NCI-H524 treated with DMSO at 0.1 percent for 48 hours (cell line): ENCODE results near the gene ATF1.
"Not testable (repeated sequence)": the region's sequence is repeated elsewhere in the genome, so short reads cannot be mapped to it uniquely, and the experiment has no call there.

ENCODE experiments used
- DNase-seq: peaks from one replicate; lab custom pipeline; 2025; lab: John Stamatoyannopoulos, UW

ATF1 gene

DNA sequence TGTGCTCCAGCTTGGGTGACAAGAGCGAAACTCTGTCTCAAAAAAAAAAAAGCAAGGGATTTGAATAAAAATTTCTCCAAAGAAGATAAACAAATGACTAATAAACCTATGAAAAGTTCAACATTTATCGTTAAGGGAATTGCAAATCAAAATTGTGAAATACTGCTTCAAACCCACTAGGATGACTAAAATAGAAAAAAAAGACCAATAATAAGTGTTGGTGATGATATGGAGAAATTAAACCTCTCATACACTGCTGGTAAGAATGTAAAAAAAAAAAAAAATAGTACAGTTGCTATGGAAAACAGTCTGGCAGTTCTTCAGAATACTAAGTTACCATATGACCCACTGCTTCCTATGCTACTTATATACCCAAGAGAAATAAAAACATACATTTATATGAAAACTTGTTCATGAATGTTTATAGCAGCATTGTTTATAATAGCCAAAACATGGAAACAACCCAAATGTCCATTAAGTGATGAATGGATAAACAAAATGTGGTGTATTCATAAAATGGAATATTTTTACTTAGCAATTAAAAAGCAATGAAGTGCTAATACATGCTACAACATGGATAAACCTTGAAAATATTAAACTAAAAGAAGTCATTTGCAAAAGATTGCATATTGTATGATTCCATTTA is 39.5 kb downstream of the ATF1 start:
- DNase-seq = no peak

DNA sequence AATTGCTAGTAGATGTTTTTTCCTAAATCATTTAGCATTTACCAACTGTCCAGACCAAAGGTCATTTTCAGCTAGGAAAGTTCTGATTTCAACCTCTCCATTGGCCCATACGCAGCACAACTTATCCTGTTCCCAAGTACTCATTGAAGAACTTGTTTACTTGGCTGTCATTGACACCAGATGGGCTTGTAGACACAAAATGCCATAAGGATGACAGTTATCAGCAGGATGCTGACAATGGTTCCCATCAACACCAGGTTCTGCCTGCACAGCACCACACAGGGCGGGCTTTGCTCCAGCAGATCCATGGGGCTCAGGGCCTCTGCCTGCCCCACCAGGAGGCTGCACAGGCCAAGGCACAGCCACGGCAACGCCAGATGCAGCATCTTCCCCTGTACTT is 42.3 kb downstream of the ATF1 start:
- DNase-seq = no peak

DNA sequence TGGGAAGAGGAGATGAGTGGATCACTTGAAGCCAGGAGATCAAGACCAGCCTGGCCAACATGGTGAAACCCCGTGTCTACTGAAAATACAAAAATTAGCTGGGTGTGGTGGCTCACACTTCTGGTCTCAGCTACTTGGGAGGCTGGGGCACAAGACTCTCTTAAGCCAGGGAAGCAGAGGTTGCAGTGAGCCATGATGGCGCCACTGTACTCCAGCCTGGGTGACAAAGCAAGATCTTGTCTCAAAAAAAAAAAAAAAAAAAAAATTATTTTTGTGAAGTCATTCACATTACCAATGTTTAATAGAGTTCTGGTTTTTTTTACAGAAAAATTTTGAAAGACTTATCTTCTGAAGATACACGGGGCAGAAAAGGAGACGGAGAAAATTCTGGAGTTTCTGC is 45.2 kb downstream of the ATF1 start:
- DNase-seq = not testable (repeated sequence)

DNA sequence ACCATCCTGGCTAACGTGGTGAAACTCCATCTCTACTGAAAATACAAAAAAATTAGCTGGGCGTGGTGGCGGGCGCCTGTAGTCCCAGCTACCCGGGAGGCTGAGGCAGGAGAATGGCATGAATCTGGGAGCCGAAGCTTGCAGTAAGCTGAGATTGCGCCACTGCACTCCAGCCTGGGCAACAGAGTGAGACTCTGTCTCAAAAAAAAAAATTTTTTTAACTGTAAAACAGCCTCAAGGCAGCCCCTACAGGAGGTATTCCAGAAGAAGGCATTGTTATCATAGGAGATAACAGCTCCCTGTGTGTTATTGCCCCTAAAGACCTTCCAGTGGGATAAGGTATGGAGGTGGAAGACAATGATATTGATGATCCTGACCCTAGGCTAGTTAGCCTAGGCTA is 51.0 kb downstream of the ATF1 start:
- DNase-seq = not testable (repeated sequence)

DNA sequence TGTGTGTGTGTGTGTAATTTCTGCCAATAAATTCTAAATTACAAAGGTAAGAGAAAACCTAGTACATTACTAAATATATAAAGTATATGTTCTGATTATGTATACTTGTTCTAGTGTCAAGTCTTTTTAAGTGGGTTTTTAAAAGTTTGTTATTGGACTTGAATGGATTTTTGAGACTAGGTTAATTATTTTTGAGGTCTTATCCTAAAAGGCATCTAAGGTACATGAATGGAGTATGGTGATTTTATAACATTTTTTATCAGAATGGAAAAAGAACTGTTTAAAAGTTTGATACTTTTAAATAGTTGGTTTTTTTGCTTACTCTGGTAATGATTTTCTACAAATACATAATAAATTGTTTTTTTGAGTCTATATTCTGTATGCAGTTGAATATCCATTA is 56.3 kb downstream of the ATF1 start:
- DNase-seq = no peak

DNA sequence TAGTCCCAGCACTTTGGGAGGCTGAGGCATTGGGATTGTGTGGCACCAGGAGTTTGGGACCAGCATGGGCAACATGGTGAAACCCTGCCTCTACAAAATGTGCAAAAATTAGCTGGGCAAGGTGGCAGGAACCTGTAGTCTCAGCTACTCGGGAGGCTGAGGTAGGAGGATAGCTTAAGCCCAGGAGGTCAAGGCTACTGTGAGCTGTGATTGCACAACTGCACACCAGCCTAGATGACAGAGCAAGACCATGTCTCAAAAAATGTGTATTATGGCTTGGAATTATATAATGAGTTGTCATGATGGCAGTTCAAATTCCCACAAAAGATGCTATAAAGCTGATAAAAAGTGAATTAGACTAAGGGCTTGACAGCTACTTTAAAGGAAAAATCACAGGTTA is 58.2 kb downstream of the ATF1 start:
- DNase-seq = no peak

GRCh38 chr12:50823724-50824123 is 59.8 kb downstream of the ATF1 start:
- not testable (repeated sequence) for DNase-seq

- DNase-seq = no peak
These were observed 61.0 kb downstream of the ATF1 start for GRCh38 chr12:50824914-50825313.

DNA sequence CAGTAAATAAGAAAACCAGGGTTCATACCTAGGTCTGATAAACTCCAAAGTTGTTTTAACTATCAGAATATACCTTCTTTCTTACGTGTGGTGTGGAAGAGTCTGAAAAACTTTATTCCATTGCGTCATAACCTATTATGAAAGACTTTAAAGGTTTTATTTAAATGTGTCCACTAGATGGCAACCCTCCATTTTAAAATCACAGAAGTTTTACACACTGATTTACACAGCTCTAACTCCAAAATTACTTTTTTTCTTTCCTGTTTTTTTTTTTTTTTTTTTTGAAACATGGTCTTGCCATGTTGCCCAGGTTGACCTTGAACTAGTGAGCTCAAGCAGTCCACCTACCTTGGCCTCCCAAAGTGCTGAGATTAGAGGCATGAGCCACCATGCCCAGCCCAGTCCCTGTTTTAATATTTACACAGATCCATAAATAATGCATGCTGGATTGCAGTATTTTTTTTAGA is 61.5 kb downstream of the ATF1 start:
- no peak for DNase-seq

DNA sequence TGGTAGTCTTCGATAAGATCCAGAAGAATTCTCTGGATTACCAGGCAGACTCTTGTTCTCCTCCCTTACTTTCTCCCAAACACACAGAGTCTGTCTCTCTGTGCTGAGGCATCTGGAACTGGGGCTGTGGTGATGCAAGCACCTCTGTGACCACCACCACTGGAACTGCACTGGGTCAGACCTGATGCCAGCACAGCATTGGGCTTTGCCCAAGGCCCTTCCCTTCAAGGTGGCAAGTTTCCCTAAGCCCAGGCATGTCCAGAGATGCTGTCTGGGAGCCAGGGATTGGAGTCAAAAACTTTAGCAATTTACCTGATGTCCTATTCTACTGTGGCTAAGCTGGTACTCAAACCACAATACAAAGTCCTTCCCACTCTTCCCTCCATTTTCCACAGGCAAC is 64.2 kb downstream of the ATF1 start:
- no peak for DNase-seq

GRCh38 chr12:50828886-50829285 is 65.0 kb downstream of the ATF1 start:
- DNase-seq = no peak

DNA sequence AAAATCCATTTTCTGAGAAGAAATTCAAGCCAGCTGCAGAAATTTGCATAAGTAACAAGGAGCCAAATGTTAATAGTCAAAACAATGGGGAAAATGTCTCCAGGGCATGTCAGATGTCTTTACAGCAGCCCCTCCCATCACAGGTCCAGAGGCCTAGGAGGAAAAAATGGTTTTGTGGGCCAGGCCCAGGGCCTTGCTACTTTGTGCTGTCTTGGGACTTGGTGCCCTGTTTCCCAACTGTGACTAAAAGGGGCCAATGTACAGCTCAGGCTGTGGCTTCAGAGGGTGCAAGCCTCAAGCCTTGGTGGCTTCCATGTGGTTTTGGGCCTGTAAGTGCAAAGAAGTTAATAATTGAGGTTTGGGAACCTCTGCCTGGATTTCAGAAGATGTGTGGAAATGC is 69.9 kb downstream of the ATF1 start:
- DNase-seq = not testable (repeated sequence)

- DNase-seq = no peak
These were observed 75.1 kb downstream of the ATF1 start for GRCh38 chr12:50839042-50839441.

DNA sequence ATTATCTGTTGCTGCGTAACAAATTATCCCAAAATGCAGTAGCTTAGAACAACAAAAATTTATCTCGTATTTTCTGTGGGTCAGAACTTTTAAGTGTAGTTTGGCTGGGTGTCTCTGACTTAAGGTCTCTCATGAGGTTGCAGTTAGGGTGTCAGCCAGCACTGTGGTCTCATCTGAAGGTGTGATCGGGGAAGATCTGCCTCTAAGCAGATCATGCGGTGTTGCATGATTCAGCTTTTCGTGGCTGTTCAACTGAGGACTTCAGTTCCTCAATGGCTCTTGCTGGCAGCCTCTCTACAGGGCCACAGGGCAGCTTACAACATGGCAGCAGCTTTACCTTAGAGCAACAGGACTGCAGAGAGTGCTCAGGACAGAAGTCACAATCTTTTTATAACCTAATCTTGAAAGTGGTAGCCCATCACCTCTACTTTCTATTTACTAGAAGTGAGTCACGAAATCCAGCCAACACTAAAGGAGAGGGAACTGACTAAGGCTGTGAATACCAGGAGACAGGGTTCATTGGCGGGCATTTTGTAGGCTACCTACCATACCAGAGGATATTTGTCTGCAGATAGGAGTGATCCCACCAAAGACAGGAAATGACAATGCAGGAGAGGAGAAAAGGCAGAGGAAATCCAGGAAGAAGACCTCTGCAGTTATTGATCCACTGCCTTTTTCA is 77.0 kb downstream of the ATF1 start:
- no peak for DNase-seq

- DNase-seq = no peak
These were observed 78.0 kb downstream of the ATF1 start for GRCh38 chr12:50841716-50842531.

DNA sequence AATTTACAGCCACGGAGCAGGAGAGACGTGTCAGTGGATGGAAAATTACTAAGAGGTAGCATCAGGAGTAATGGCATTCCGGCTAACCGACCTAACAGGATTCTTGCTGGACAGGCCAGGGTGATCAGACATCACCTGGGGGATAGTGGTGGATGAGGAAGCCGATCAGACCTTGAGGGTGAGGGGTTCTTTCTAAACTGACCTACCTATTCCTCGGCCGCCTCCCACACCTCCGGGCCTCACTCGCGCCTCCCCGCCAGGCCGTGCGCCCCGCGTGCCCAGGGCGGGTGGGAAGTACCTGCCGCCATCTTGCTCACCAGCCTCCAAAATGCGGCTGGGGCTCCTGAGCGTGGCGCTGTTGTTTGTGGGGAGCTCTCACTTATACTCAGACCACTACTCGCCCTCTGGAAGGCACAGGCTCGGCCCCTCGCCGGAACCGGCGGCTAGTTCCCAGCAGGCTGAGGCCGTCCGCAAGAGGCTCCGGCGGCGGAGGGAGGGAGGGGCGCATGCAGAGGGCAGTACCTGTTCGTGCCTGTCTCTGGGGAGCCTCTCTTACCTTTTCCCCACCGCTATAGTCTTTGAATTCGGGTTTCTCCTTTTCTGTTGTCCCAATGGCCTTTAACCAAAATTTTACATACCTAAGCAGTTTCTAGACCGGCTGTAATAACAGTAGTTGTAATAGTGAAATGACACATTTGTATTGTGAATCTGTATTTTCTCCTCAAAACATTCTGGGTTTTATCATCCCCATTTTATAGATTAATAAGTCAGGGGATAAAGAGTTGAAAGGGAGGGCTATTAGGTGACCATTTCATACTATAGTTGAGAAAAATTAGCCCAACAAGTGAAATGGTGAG is 79.0 kb downstream of the ATF1 start, which contains the start of gene TMPRSS12:
TSS of gene TMPRSS12 (plus strand) at position 290 of the 857 bp plus-strand sequence. CDS start at position 329, 39 bp downstream.
- DNase-seq = no peak

- DNase-seq = no peak
These were observed 81.2 kb downstream of the ATF1 start for GRCh38 chr12:50845021-50845647.

- no peak for DNase-seq
These were observed 85.1 kb downstream of the ATF1 start for GRCh38 chr12:50848963-50849362.

DNA sequence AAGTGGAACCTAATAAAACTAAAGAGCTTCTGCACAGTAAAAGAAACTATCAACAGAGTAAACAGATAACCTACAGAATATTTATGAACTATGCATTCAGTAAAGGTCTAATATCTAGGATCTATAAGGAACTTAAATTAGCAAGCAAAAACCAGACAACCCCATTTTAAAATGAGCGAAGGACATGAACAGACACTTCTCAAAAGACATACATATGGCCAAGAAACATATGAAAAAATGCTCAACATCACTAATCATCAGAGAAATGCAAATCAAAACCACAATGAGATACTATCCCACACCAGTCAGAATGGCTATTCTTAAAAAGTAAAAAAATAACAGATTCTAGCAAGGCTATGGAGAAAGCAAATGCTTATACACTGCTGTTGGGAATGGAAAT is 91.3 kb downstream of the ATF1 start:
- DNase-seq = not testable (repeated sequence)

DNA sequence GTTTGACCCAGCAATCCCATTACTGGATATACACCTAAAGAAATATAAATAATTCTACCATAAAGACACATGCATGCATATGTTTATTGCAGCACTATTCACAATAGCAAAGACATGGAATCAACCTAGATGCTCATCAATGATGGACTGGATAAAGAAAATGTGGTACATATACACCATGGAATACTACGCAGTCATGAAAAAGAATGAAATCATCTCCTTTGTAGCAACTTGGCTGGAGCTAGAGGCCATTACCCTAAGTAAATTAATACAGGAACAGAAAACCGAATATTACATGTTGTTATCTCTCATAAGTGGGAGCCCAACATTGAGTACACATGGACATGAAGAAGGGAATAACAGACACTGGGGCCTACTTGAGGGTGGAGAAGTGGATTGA is 91.8 kb downstream of the ATF1 start:
- DNase-seq = not testable (repeated sequence)

DNA sequence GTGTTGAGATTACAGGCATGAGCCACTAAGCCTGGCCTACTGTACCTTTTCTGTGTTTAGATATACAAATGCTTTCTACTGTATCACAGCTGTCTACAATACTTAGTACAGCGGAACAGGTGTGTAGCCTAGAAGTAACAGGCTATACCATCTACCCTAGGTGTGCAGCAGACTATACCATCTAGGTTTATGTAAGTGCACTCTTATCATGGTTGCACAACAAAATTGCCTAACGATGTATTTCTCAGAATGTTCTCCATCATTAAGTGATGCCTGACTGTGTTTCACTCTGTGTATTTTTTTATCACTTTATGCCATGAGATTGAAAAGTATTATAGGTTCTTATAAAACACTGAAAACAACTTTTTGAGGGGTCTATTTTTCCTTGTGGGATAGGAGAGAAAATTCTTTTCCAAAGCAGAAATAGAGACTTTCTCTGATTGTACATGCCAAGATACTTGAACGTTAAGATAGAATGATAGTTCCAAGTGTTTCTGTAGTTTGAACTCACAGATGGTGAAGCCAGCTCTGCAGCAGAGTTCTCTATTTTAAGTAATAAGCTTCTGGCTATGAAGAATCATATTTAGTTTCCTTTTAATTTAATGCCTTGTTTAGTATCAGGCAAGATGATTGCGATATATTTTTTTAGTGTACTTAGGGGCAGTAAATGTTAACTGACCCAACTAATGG is 95.9 kb downstream of the ATF1 start:
- DNase-seq = no peak
